NCI-H2227 treated with DMSO at 0.1 percent for 48 hours (cell line): ENCODE measurements around the gene GCLM.
A peak's percentile ranks its signal among the peaks of the same experiment; 100 is the strongest.
"Not testable (repeated sequence)": the region's sequence is repeated elsewhere in the genome, so short reads cannot be mapped to it uniquely, and the experiment has no call there.

ENCODE experiments used
- DNase-seq: peaks from one replicate; lab custom pipeline; 2025; lab: John Stamatoyannopoulos, UW

Gene GCLM

DNA sequence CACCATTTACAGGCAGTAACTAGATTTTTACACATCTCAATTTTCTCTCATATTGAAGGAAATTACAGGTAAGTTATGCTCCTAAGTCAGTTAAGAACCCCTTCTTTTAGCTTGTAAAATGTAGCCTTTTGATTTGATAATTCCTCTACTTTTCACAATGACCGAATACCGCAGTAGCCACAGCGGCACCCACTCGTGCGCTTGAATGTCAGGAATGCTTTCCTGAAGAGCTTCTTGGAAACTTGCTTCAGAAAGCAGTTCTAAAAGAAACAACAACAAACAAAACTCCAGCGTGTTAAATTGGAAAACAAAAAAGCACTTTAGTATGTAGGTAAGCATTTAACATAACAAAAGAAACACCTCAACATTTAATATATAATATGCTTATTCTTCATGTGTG lies 20.3 kb downstream of the GCLM start:
- no peak for DNase-seq

GRCh38 chr1:93882269-93882668 lies 27.0 kb downstream of the GCLM start:
- DNase-seq, result no peak

- DNase-seq, result no peak
Measured at GRCh38 chr1:93880731-93881130, 28.5 kb downstream of the GCLM start.

DNA sequence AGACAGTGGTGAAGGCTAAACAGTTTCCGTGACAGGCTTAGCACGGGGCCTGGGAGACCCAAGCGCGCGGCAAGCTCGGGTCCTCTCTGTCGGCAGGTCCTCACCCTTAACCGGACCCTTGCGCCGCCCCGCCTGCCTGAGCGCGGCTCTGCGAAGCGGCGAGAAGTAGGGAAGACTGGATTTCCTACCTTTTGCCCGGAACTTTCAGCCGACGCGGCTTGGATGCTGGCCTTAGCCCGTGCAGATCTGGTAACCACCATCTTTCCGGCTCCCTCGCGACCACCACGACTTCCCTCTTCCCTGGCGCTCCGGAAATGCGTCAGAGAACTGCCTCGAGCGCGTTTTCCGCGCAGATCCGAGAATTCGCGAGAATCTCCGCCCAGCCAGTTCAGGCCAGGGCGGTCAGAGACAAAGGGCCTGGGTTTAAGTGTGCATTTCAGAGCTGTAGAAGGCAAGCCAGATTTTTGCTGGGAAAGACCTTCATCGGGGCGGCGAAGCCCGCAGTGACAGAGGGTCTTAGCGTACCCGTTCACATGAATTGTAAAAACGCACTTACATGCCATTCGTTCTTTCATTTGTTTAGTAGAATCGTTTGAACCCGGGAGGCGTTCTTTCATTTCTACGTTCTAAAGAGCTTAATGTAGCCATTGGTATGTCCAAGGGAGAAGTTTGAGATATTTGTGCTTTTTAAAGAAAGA lies 30.2 kb downstream of the GCLM start, which contains the start of gene DNTTIP2:
TSS of gene DNTTIP2 (minus strand) at position 318 of the 698 bp plus-strand sequence. CDS start at position 260, 58 bp downstream.
- DNase-seq, result peak; percentile 88

- DNase-seq, result no peak
Measured at GRCh38 chr1:93878501-93878888, 30.7 kb downstream of the GCLM start.

GRCh38 chr1:93877529-93877928 lies 31.7 kb downstream of the GCLM start:
- DNase-seq, result no peak

GRCh38 chr1:93876244-93876643 lies 33.0 kb downstream of the GCLM start:
- no peak for DNase-seq

DNA sequence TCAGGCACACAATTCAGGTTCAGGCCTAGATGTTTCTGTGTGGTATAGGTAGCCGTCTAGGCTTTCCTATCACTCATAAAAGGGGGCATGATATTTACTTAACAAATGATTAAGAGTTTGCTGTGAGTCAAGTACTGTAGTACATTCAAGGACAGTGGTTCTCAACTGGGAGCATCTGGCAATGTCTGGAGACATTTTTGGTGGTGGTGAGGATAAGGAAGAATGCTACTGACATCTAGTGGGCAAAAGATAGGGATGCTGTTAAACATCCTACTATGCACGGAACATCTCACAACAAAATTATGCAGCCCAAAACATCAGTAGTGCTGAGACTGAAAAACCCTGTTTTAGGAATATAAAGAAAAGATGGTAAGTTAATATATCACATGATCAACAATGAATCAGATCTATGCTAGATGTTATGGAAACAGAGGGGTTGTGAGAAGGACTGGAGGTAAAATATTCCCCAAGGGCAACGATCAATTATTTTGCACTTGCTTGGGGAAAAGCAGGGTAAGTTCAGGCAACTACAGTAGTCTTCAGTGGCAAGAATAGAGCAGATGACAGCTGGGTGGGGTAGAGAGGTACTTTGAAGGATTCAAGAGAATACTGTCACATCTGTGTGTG lies 35.1 kb downstream of the GCLM start:
- DNase-seq, result peak; percentile 16

DNA sequence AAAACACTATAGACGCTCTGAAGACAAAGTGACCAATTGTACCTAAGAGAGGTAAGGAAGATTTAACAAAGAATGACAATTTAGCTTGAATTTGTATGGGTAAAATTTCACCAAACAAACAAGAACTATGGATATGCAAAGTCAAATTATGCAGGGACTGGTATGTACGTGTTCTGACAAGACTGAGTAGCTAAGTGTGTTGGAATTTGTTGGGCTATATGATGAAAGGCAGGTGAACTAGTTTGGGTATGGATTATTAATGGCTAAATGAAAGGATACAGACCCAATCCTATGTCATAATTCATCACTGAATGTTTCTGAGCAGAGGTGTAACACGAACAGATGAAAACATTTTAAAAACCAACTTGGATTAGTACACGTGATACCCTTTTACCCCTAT lies 37.9 kb downstream of the GCLM start:
- DNase-seq, result no peak

DNA sequence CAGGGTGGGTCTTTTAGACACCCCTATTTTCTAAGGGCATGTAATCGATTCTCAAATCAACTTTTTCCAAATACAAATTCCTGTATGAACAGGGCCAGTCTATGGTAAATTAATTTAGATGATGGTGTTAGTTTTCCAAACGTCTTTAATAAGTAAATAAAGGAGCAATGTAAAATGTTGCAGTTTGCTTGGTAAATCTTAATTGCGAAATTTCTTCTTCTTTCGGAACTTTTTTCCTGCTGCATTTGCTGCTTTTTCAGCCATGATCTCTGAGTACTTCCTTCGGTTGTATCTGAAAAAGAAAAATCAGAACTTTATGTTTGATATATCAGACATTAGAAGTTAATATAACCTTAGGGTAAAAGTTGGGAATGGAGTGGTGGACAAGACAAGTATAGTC lies 39.6 kb downstream of the GCLM start:
- no peak for DNase-seq

DNA sequence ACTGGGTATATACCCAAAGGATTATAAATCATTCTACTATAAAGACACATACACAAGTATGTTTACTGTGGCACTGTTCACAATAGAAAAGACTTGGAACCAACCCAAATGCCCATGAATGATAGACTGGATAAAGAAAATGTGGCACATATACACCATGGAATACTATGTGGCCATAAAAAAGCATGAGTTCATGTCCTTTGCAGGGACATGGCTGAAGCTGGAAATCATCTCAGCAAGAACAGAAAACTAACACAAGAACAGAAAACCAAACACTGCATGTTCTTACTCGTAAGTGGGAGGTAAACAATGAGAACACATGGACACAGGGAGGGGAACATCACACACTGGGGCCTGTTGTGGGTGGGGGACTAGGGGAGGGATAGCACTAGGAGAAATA lies 40.7 kb downstream of the GCLM start:
- not testable (repeated sequence) for DNase-seq

- DNase-seq, result no peak
Measured at GRCh38 chr1:93865253-93865652, 44.0 kb downstream of the GCLM start.

DNA sequence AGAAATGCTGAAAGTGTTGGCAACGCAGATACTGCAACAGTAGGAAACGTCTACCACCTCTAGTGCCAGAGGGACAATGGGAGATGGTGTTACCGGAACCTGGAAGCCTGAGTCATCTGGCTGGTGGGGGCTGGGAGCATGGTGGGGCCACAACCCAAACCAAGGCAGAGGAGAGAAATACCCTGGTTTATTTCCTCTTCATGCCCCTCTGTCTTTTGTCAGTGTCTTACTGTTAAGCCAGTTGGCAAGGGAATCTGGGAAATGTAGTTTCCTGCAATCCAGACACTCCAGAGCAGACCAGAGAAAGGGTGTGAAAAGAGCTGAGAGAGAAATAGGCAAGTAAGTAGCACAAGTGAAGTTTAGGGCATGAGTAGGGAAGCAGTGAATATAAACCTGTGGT lies 45.1 kb downstream of the GCLM start:
- no peak for DNase-seq

GRCh38 chr1:93857653-93858052 lies 51.6 kb downstream of the GCLM start:
- DNase-seq, result not testable (repeated sequence)

GRCh38 chr1:93855983-93856382 lies 53.2 kb downstream of the GCLM start:
- DNase-seq, result not testable (repeated sequence)

DNA sequence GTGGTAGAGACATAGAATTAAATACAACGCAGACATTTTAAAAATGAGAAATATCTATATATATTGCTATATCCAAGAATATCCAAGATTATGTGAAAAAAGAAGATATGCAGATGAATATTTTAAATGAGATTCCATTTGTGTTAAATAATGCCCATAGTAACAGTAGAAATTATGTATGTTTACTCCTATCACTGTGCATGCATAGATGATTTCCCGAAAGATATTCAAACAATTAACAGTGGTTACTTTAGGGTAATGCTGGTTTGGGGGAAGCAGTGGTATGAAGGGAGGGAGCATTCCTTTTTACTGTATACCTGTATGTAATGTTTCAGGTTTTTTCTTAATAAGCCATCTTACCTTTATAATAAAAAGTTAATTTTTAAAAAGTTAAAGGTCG lies 55.3 kb downstream of the GCLM start:
- no peak for DNase-seq

DNA sequence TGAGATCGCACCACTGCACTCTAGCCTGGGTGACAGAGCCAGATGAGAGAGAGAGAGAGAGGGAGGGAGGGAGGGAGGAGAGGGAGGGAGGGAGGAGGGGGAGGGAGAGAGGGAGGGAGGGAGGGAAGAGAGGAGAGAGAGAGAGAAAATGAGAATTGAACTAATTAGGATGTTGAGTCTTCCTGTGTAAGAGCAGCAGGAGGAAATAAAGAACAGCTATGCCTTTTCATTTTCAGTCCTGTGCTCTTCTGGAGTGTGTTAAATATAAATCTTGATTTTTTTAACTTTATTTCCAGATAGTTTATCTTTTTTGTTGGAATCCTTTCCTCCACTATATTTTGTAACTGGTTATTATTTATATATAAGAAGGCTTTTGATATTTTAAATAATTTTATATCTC lies 57.4 kb downstream of the GCLM start:
- no peak for DNase-seq

GRCh38 chr1:93851327-93851712 lies 57.9 kb downstream of the GCLM start:
- no peak for DNase-seq

DNA sequence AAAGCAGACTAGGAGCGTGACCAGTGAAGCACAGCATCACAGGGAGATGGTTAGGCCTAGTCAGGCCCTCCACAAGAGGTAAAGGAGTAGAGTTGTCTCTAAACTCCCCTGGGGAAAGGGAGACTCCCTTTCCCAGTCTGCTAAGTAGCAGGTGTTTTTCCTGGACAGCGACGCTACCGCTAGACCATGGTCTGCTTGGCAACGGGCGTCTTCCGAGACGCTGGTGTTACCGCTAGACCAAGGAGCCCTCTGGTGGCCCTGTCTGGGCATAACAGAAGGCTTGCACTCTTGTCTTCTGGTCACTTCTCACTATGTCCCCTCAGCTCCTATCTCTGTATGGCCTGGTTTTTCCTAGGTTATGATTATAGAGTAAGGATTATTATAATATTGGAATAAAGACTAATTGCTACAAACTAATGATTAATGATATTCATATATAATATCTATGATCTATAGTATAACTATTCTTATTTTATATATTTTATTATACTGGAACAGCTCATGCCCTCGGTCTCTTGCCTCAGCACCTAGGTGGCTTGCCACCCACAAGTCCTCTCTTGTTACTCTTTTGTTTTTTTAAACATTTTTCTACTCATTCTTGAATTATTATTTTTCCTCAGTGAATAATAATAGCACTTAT lies 58.4 kb downstream of the GCLM start:
- DNase-seq, result peak; percentile 18

GRCh38 chr1:93848350-93848883 lies 60.8 kb downstream of the GCLM start:
- DNase-seq, result no peak

GRCh38 chr1:93847811-93848288 lies 61.4 kb downstream of the GCLM start:
- DNase-seq, result peak; percentile 73

GRCh38 chr1:93846992-93847810 lies 62.0 kb downstream of the GCLM start:
- DNase-seq, result peak; percentile 95
